ENCODE data around the gene TRIO. TPM values are rescaled to one million over a fixed set of nuclear protein-coding genes. Genes with fewer than 3 reads are reported as not detected.

TRIO gene
- total RNA-seq, 1 donor from 2014 or later: 57.0 TPM

- peak; percentile 47 for DNase-seq
- intact Hi-C loops (cut with micrococcal nuclease): no loop called here
- ATAC-seq: peak; percentile 93
Observed at GRCh38 chr5:14229181-14229580, 86.0 kb downstream of the TRIO start.

- intact Hi-C loops (cut with micrococcal nuclease): no loop called here
- no peak for DNase-seq
- no peak for ATAC-seq
Observed at GRCh38 chr5:14229734-14230133, 86.6 kb downstream of the TRIO start.

GRCh38 chr5:14231156-14231555, 88.0 kb downstream of the TRIO start:
- ATAC-seq: no peak
- DNase-seq: no peak
- intact Hi-C loops (cut with micrococcal nuclease): no loop called here

- intact Hi-C loops (cut with micrococcal nuclease): no loop called here
- no peak for DNase-seq
- ATAC-seq: no peak
Observed at GRCh38 chr5:14231890-14232289, 88.7 kb downstream of the TRIO start.

- no peak for ATAC-seq
- DNase-seq: no peak
- intact Hi-C loops (cut with micrococcal nuclease): no loop called here
Observed at GRCh38 chr5:14234204-14234603, 91.1 kb downstream of the TRIO start.

GRCh38 chr5:14235872-14236271, 92.7 kb downstream of the TRIO start:
- intact Hi-C loops (cut with micrococcal nuclease): no loop called here
- DNase-seq: no peak
- ATAC-seq: no peak

- no peak for ATAC-seq
- intact Hi-C loops (cut with micrococcal nuclease): no loop called here
- DNase-seq: no peak
Observed at GRCh38 chr5:14236757-14237156, 93.6 kb downstream of the TRIO start.

GRCh38 chr5:14237317-14238086, 94.4 kb downstream of the TRIO start:
- intact Hi-C loops (cut with micrococcal nuclease): no loop called here
- DNase-seq (no peak), ATAC-seq (no peak)

- intact Hi-C loops (cut with micrococcal nuclease): no loop called here
- ATAC-seq (no peak), DNase-seq (no peak)
Observed at GRCh38 chr5:14238272-14238671, 95.1 kb downstream of the TRIO start.

GRCh38 chr5:14239404-14239803, 96.3 kb downstream of the TRIO start:
- intact Hi-C loops (cut with micrococcal nuclease): no loop called here
- DNase-seq (no peak), ATAC-seq (no peak)

GRCh38 chr5:14239951-14240350, 96.8 kb downstream of the TRIO start:
- DNase-seq (no peak), ATAC-seq (no peak)
- intact Hi-C loops (cut with micrococcal nuclease): no loop called here

GRCh38 chr5:14240359-14240758, 97.2 kb downstream of the TRIO start:
- DNase-seq (no peak), ATAC-seq (no peak)
- intact Hi-C loops (cut with micrococcal nuclease): no loop called here

- ATAC-seq (no peak), DNase-seq (no peak)
- intact Hi-C loops (cut with micrococcal nuclease): no loop called here
Observed at GRCh38 chr5:14241141-14241540, 98.0 kb downstream of the TRIO start.

- DNase-seq (no peak), ATAC-seq (no peak)
- intact Hi-C loops (cut with micrococcal nuclease): no loop called here
Observed at GRCh38 chr5:14242447-14242846, 99.3 kb downstream of the TRIO start.

GRCh38 chr5:14242871-14243383, 99.8 kb downstream of the TRIO start:
- ATAC-seq (peak; percentile 19), DNase-seq (no peak)
- intact Hi-C loops (cut with micrococcal nuclease): no loop called here

- ATAC-seq (no peak), DNase-seq (no peak)
- intact Hi-C loops (cut with micrococcal nuclease): no loop called here
Observed at GRCh38 chr5:14243766-14244165, 100.6 kb downstream of the TRIO start.

GRCh38 chr5:14244721-14245120, 101.6 kb downstream of the TRIO start:
- DNase-seq (no peak), ATAC-seq (no peak)
- intact Hi-C loops (cut with micrococcal nuclease): no loop called here

GRCh38 chr5:14245132-14245925, 102.2 kb downstream of the TRIO start:
- peak; percentile 63 for ATAC-seq
- DNase-seq: no peak
- intact Hi-C loops (cut with micrococcal nuclease): no loop called here

GRCh38 chr5:14246350-14247053, 103.4 kb downstream of the TRIO start:
- DNase-seq (no peak), ATAC-seq (peak; percentile 47)
- intact Hi-C loops (cut with micrococcal nuclease): no loop called here

- DNase-seq (no peak), ATAC-seq (peak; percentile 8)
- intact Hi-C loops (cut with micrococcal nuclease): no loop called here
Observed at GRCh38 chr5:14247054-14247386, 103.9 kb downstream of the TRIO start.

All from left ventricle myocardium superior (tissue), 1 donor.